ENCODE results near the gene CD3G.

CD3G gene

DNA sequence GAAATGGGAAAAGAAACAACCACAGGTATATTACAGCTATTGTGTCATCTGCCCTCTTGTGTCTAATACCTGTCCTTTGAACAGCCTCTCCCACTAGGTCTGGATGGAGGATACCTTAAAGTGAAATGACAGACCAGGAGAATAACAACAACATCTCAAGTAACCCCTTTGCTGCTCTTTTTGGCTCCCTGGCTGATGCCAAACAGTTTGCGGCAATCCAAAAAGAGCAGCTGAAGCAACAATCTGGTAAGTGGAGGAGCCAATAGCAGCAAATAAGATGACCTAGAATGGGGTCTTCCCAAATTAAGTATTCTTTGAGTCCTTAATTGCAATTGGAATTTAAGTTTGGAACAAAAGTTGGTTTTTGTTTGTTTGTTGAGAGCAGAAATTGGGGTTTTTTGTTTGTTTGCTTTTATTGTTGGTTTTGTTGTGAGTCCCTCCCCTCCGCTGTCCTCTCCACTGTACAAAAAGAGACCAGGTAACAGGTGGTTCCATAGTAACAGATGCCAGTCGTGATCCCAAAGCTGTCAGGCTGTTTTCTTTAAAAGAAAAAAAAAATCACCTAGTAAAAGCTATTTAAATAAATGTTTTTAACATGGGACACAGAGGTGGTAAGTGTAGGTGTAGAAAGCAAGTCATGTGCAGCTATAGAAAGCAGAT lies 20.9 kb downstream of the CD3G start:
- TF ChIP-seq, protein P1, sequence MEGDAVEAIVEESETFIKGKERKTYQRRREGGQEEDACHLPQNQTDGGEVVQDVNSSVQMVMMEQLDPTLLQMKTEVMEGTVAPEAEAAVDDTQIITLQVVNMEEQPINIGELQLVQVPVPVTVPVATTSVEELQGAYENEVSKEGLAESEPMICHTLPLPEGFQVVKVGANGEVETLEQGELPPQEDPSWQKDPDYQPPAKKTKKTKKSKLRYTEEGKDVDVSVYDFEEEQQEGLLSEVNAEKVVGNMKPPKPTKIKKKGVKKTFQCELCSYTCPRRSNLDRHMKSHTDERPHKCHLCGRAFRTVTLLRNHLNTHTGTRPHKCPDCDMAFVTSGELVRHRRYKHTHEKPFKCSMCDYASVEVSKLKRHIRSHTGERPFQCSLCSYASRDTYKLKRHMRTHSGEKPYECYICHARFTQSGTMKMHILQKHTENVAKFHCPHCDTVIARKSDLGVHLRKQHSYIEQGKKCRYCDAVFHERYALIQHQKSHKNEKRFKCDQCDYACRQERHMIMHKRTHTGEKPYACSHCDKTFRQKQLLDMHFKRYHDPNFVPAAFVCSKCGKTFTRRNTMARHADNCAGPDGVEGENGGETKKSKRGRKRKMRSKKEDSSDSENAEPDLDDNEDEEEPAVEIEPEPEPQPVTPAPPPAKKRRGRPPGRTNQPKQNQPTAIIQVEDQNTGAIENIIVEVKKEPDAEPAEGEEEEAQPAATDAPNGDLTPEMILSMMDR (IDR thresholded peaks at IDR 0.05; ENCODE audit: low read depth, low read length), result no peak
- no peak overlapping the region for H3K4me3 ChIP-seq (ENCODE audit: low read depth, low read length)

DNA sequence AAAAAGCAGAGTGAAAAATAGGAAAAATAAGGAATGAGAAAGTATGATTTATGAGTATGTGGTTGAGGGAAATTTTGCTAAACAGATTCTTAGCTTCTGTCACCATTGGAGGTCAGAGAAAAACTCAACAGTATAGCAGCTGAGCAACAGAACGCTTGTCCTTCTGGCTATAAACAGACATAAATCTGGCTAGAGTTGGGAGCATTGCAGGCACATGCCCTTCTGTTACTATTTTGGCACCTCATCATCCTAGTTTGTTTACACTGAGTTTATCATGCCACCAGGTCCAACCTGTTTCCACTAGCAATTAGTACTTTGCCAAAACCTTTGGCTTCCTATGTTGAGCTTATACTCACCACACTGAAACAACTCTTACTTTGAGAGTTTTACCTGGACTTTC lies 22.1 kb downstream of the CD3G start:
- no peak overlapping the region for H3K4me3 ChIP-seq (ENCODE audit: low read depth, low read length)
- TF ChIP-seq, protein P1 (IDR thresholded peaks at IDR 0.05; ENCODE audit: low read depth, low read length), result no peak

DNA sequence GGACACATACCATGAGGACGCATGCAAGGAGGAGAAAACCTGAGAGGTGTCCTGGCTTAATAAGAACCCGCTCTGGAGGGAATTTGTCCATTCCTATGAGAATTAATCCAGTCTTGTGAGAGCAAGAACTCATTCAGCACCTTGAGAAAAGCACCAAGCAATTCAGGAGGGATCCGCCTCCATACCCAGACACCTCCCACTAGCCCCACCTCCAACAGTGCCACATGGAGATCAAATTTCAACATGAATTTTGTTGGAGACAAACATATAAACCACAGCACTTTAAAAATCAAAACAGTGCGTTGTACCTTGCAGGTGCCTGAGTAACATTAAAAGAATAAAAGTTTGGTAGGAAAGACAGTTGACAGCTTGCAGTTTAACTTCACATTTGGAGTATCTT lies 26.6 kb downstream of the CD3G start:
- H3K4me3 ChIP-seq (ENCODE audit: low read depth, low read length), result no peak overlapping the region
- TF ChIP-seq, protein P1 (IDR thresholded peaks at IDR 0.05; ENCODE audit: low read depth, low read length), result no peak

DNA sequence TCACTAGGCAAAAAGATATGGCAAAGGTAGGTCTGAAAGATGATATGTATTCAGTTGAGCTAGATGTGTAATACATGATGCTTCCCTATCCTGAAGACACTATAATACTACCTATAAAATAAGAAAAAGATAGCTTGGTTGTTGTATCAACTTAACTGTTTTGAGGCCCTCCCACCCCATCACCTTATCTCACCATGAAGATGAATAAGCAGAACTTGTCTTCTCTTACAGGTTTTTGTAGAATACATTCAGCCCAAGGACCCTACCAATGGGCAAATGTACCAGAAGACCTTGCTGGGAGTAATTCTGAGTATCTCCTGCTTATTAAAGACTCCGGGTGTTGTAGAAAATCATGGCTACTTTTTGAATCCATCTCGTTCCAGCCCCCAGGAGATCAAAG lies 29.1 kb downstream of the CD3G start:
- TF ChIP-seq, protein P1 (IDR thresholded peaks at IDR 0.05; ENCODE audit: low read depth, low read length), result no peak
- no peak overlapping the region for H3K4me3 ChIP-seq (ENCODE audit: low read depth, low read length)

DNA sequence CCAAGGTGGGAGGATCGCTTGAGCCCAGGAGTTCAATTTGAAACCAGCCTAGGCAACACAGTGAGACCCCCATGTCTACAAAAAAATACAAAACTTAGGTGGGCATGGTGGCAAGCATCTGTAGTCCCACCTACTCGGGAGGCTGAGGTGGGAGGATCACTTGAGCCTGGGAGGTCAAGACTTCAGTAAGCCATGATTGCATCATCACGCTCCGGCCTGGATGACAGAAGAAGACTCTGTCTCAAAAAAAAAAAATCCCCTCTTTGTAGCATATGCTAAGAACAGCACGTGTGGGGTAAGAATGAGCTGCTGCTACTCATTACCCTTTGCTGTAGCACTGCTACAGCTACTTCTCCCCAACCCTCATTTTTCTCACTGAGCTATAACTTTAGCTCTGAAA lies 29.7 kb downstream of the CD3G start:
- H3K4me3 ChIP-seq (ENCODE audit: low read depth, low read length), result no peak overlapping the region
- TF ChIP-seq, protein P1 (IDR thresholded peaks at IDR 0.05; ENCODE audit: low read depth, low read length), result no peak

DNA sequence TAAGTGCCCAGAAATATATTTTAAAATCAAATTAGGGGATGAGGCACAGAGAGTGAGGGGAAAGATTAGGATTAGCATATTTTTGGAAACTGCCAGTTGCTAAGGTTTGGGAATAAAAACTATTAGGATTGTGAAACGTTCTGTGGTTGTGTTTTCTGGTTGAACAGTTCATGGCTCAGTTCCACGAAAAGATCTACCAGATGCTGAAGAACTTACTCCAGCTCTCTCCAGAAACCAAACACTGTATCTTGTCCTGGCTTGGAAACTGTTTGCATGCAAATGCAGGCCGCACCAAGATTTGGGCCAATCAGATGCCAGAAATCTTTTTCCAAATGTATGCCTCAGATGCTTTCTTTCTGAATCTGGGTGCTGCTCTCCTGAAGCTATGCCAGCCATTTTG lies 30.6 kb downstream of the CD3G start:
- TF ChIP-seq, protein P1 (IDR thresholded peaks at IDR 0.05; ENCODE audit: low read depth, low read length), result no peak
- H3K4me3 ChIP-seq (ENCODE audit: low read depth, low read length), result no peak overlapping the region

DNA sequence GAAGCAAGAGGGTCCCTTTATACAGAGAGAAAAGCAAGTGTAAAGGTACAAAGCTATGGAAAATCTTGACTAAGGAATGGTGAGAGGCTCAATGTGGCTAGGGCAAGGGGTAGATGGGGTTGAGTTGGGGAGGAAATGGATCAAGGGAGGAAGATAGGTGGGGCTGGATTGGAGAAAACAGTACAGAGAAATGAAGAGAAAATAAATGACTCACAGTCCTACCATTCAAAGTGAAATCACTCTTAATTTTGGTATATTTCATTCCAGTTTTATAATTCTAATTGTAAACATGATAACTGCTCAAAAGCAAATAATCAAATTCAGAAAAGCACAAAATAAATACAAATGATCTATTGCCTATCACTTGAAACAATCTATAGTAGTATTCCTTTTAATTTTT lies 31.8 kb downstream of the CD3G start:
- TF ChIP-seq, protein P1 (IDR thresholded peaks at IDR 0.05; ENCODE audit: low read depth, low read length), result no peak

More for the DNA sequence above, 31.8 kb downstream of the CD3G start:
- H3K4me3 ChIP-seq (ENCODE audit: low read depth, low read length), result no peak overlapping the region
